Right lobe of liver (tissue), 6 donors: ENCODE measurements around the gene CYP39A1. TPM values are rescaled to one million over a fixed set of nuclear protein-coding genes. Genes with fewer than 3 reads are reported as not detected.

Experiments used
- ATAC-seq, 4 donors: fragments of 200-7000 bp; cut with Tn5 transposase; one replicate each; pipeline ENCODE4 v1.9.1; 2020; ENCODE audit warnings: mild to moderate bottlenecking in 4 of 4, moderate library complexity in 4 of 4
- DNase-seq, 3 donors: peaks; one replicate each; pipeline ENCODE4 v3.0.0-alpha.2; 2020
- H3K27ac ChIP-seq, 3 donors: fragments of 200-600 bp; one replicate each; pipeline ENCODE4 v1.8.0; 2022
- H3K27me3 ChIP-seq, 2 donors: fragments of 200-600 bp; one replicate each; pipeline ENCODE4 v1.8.0; 2022
- H3K36me3 ChIP-seq, 4 donors: fragments of 200-600 bp; sonication (generic) in 1 of 4; one replicate each; pipeline versions ENCODE4 v1.5.1 to v1.8.0; 2017 to 2022; ENCODE audit warnings: control low read depth in 1 of 4
- H3K4me1 ChIP-seq, 4 donors: fragments of 200-600 bp; sonication (generic) in 1 of 4; one replicate each; pipeline versions ENCODE4 v1.5.1 to v1.8.0; 2017 to 2022; ENCODE audit warnings: control low read depth in 1 of 4
- H3K4me3 ChIP-seq, 3 donors: fragments of 200-600 bp; one replicate each; pipeline ENCODE4 v1.8.0; 2022
- H3K9me3 ChIP-seq, 4 donors: fragments of 200-600 bp; sonication (generic) in 1 of 4; one replicate each; pipeline versions ENCODE4 v1.5.1 to v1.8.0; 2017 to 2022; ENCODE audit warnings: control low read depth in 1 of 4
- POLR2A ChIP-seq: fragments of 450-650 bp; IDR thresholded peaks from one replicate; pipeline ENCODE4 v1.6.1; 2017; ENCODE audit warnings: antibody characterized with exemption, mild to moderate bottlenecking
- WGBS: methylation state at CpG from one replicate; pipeline ENCODE4 v1.1.6; 2018; ENCODE audit warnings: low coverage, low lambda C conversion rate; ENCODE audit not compliant: insufficient coverage; ENCODE audit errors: missing lambda C conversion rate; 5-methylcytosine and 5-hydroxymethylcytosine counted together
- intact Hi-C, 2 donors: fragments of 100-400 bp; cut with DNase I; formaldehyde crosslinking; loops; one replicate each; pipeline versions ENCODE4 v1.11.2 to v1.14.1; 2022
- total RNA-seq, 6 experiments: library from RNA; depleted of rRNA in 2 of 6; stranded (reverse); fragments of >200 nt in 2 of 6; fragmentation: NEBNext Ultra II Directional in 3 of 6; extraction: Animal tissue kit (Norgen Biotek cat#: 25700) in 3 of 6; gene quantifications; one replicate each; pipeline versions ENCODE4 v1.1.0 to v1.2.4, GENCODE V29; 2016 to 2023
- TF ChIP-seq, protein P1 (sequence below), 4 donors: fragments of 200-600 bp in 3 of 4; fragments of 450-650 bp in 1 of 4; IDR thresholded peaks; one replicate each; pipeline versions ENCODE4 v1.5.1 to v1.8.0; 2016 to 2022; ENCODE audit warnings: antibody characterized with exemption in 4 of 4, mild to moderate bottlenecking in 2 of 4
- donor health status: DM: no; HTN: yes; CAD: no.
- donor health status: DM: no; HTN: no; CAD: no.
- donor health status: DM: no; HTN: no; CAD: no.
- donor health status: DM: no; HTN: yes; CAD: no.
- donor health status: DM: no; HTN: yes; CAD: no.

The CYP39A1 gene
- total RNA-seq, 6 experiments from 2014 or later = 21.2 to 59.7 (median 37.2) TPM

DNA sequence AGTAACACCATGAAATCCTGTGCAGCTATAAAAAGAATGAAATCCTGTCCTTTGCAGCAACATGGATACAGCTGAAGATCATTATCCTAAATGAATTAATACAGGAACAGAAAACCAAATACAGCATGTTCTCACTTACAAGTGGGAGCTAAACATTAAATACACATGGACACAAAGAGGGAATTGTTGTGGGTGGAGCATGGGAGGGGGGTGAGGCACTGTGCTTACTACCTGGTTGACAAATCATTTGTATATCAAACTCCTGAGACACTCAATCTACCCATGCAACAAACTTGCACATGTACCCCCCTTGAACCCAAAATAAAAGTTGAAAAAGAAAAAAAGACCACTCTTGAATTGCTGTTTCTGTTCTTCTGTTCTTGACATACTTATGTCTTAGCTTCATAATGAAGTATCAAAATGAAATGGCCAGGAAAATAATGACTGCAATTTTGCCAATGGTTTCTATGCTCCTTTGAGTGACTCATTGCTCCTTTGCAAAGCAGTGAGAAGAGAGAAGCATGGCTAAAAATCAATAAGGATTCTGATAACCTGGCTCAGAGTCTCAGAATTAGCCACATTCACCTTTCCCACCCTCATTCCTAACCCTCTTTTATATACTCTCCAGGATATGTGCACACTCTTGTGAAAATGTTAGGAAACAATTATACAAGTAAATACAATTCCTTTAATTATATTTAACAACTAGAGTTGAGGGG, 71.0 kb downstream of the CYP39A1 start:
- H3K27ac ChIP-seq = no peak overlapping the region
- ATAC-seq = no peak

DNA sequence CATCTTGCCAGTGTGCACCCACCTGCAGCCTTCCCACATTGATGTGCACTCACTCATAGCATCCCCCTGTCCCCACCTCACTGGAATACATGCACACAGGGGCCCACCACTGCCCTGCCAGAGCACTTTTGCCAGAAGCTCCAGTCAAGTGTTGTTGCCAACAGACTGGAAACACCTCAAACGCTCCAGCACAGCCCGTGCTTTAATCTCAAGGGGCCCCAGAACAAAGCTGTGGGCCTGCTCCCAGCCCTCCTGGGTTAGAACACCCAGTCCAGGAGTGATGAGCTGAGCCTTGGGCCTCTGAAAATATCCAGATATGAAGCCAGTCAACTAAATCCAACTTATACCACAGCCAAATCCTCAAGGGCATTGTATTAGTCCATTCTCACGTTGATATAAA, 77.1 kb downstream of the CYP39A1 start:
- TF ChIP-seq, protein P1, sequence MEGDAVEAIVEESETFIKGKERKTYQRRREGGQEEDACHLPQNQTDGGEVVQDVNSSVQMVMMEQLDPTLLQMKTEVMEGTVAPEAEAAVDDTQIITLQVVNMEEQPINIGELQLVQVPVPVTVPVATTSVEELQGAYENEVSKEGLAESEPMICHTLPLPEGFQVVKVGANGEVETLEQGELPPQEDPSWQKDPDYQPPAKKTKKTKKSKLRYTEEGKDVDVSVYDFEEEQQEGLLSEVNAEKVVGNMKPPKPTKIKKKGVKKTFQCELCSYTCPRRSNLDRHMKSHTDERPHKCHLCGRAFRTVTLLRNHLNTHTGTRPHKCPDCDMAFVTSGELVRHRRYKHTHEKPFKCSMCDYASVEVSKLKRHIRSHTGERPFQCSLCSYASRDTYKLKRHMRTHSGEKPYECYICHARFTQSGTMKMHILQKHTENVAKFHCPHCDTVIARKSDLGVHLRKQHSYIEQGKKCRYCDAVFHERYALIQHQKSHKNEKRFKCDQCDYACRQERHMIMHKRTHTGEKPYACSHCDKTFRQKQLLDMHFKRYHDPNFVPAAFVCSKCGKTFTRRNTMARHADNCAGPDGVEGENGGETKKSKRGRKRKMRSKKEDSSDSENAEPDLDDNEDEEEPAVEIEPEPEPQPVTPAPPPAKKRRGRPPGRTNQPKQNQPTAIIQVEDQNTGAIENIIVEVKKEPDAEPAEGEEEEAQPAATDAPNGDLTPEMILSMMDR (IDR thresholded peaks at IDR 0.05) = no peak
- TF ChIP-seq POLR2A = no peak
- ATAC-seq = no peak
- no peak overlapping the region for H3K4me3 ChIP-seq
- no peaks in the 10 kb centered on the region for H3K4me1 ChIP-seq
- 85% methylated on average over 1 of the region's 3 CpGs for WGBS
- intact Hi-C loops = no loop called here
- no peak for DNase-seq
- H3K27ac ChIP-seq = no peak overlapping the region
- H3K27me3 ChIP-seq = no peaks in the 10 kb centered on the region
- H3K36me3 ChIP-seq = no peaks in the 10 kb centered on the region
- H3K9me3 ChIP-seq = no peaks in the 10 kb centered on the region

More for the DNA sequence above, 71.0 kb downstream of the CYP39A1 start:
- H3K27me3 ChIP-seq = no peaks in the 10 kb centered on the region
- no peaks in the 10 kb centered on the region for H3K4me1 ChIP-seq
- TF ChIP-seq, protein P1 (IDR thresholded peaks at IDR 0.05) = no peak
- H3K4me3 ChIP-seq = no peak overlapping the region
- intact Hi-C loops = no loop called here
- H3K36me3 ChIP-seq = peaks cover 0 to 4% (median 0%) of the 10 kb centered on the region in 4 donors
- no peak for DNase-seq
- H3K9me3 ChIP-seq = no peaks in the 10 kb centered on the region

DNA sequence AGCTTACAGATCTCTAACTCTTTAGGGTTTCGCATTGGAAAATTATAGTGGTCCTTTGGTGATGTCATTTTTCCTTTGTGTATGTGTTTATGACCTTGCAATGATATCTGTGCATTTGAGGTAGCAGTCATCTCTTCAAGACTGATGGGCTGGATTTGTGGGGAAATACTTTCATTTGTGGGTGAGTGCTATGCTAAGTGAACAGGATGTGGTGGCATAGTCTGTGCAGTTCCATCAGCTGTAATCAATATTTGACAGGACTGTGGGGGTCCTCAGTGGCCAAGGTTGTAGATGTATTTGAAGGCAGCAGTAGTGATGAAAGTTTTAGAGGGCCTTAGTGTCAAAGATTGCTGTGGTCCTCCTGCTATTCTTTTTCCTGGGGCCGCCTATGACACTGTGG, 79.5 kb downstream of the CYP39A1 start:
- TF ChIP-seq, protein P1 (IDR thresholded peaks at IDR 0.05) = no peak
- no peak for TF ChIP-seq POLR2A
- Histone ChIP-seq H3K9me3 (no peaks in the 10 kb centered on the region), H3K4me3 (no peak overlapping the region), H3K36me3 (no peaks in the 10 kb centered on the region), H3K27ac (no peak overlapping the region), H3K27me3 (no peaks in the 10 kb centered on the region), H3K4me1 (no peaks in the 10 kb centered on the region)
- DNase-seq (no peak), ATAC-seq (no peak)
- 100% methylated on average over 1 of the region's 2 CpGs for WGBS
- intact Hi-C loops = no loop called here

DNA sequence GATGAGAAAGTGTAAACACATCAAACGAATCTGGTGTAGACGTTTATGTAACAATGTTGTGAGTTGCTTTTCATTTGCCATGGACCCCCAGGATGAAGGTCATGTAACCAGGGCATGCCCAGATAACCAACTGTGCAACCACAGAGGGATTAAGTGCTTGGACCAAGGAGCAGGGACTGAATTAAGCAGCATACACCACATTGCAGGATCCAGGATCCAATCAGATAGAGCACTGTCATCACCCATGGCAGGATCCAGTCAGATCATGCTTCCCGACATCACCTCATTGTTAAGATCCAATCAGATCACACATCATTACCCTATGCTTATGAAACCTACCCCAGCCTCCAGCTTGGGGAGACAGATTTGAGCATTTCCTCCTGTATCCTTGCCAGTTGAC, 87.1 kb downstream of the CYP39A1 start:
- DNase-seq (no peak), ATAC-seq (no peak)
- Histone ChIP-seq H3K27ac (no peak overlapping the region), H3K4me3 (no peak overlapping the region), H3K36me3 (no peaks in the 10 kb centered on the region), H3K4me1 (no peaks in the 10 kb centered on the region), H3K27me3 (no peaks in the 10 kb centered on the region), H3K9me3 (no peaks in the 10 kb centered on the region)
- TF ChIP-seq, protein P1 (IDR thresholded peaks at IDR 0.05) = no peak
- no peak for TF ChIP-seq POLR2A
- 64% methylated on average over 2 of the region's 3 CpGs for WGBS
- intact Hi-C loops = no loop called here

DNA sequence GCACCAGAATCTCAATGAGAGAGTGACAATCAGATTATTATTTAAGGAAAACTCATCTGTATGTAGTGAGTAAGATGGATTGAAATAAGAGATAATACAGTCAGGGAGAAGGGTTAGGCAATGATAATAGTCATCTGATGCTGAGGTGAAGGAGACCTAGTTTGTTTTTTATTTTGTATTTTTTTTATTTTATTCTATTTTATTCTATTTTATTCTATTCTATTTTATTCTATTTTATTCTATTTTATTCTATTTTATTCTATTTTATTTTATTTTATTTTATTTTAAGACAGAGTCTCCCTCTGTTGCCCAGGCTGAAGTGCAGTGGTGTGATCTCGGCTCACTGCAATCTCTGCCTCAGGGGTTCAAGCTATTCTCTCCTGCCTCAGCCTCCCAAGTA, 88.7 kb downstream of the CYP39A1 start:
- DNase-seq = no peak
- intact Hi-C loops = no loop called here

More for the DNA sequence above, 88.7 kb downstream of the CYP39A1 start:
- no peak for ATAC-seq
- H3K36me3 ChIP-seq = no peaks in the 10 kb centered on the region
- H3K9me3 ChIP-seq = no peaks in the 10 kb centered on the region
- H3K4me1 ChIP-seq = no peaks in the 10 kb centered on the region
- no peaks in the 10 kb centered on the region for H3K27me3 ChIP-seq
- H3K4me3 ChIP-seq = no peak overlapping the region
- TF ChIP-seq POLR2A = no peak
- TF ChIP-seq, protein P1 (IDR thresholded peaks at IDR 0.05) = no peak
- WGBS = 87% methylated on average over 1 of the region's 1 CpG
- H3K27ac ChIP-seq = no peak overlapping the region
